CD4-positive, alpha-beta T cell treated with Interleukin-2 at 100 ng/mL for 4 hours (primary cell): ENCODE measurements around the gene TDRD7.

Experiments used
- DNase-seq: peaks from one replicate; pipeline ENCODE4 v3.0.0-alpha.2; 2020; ENCODE audit warnings: low spot score

Gene TDRD7

DNA sequence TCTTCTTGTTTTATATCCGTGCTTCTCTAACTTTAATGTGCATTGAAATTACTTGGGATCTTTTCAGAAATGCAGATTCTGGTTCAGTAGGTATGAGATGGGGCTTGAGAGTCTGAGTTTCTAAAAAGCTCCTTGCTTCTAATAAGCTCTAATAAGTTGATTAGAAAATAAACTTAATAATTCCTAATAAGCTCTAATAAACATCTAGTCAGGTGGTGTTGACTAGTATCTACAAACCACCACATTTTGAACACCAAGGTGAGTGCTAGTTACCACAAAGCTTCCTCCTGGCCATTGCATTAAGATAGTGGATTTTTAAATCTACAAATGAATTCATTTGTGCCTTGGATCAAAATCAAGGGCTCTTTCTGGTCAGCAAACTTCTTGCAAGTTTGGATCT lies 94.9 kb downstream of the TDRD7 start:
- DNase-seq, result no peak

DNA sequence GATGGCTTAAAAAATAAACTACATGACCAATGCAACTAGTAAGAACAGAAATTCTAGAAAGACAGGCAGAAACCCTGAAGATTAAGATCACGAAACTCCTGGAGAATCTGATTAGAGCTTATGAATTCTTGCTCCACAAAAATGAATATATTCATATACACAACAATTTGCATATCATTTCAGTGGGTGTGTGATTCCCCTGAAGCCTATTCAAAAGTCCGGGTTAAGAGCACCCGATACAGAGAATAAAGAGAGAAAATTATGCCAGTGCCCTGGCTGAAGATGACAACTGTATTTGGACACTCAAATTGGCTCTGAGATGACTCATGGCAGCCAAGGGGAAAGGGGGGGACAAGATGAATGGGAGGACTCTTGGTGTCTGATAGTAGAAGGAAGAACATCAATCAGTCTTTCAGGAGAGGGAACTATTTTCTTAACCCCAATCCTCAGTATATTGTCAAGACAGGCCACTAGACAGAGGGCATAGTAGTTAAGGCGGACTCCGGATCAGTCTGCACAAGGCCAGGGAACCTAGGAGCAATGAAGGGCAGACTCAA lies 95.6 kb downstream of the TDRD7 start:
- no peak for DNase-seq

DNA sequence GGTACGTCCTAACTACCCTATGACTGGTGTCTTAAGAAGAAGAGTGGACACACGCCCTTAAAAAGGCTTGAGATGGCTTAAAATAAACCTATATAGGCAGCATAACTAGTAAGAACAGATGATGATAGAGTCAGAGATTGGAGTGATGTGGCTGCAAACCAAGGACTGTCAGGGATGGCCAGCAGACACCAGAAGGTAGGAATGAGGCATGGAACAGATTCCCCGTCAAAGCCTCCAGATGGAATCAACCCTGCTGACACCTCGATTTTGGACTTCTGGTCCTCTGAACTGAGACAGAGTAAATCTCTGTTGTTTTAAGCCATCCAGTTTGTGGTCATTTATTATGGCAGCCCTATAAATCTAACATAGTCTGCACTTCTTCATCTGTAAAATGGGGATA lies 97.0 kb downstream of the TDRD7 start:
- DNase-seq, result no peak

DNA sequence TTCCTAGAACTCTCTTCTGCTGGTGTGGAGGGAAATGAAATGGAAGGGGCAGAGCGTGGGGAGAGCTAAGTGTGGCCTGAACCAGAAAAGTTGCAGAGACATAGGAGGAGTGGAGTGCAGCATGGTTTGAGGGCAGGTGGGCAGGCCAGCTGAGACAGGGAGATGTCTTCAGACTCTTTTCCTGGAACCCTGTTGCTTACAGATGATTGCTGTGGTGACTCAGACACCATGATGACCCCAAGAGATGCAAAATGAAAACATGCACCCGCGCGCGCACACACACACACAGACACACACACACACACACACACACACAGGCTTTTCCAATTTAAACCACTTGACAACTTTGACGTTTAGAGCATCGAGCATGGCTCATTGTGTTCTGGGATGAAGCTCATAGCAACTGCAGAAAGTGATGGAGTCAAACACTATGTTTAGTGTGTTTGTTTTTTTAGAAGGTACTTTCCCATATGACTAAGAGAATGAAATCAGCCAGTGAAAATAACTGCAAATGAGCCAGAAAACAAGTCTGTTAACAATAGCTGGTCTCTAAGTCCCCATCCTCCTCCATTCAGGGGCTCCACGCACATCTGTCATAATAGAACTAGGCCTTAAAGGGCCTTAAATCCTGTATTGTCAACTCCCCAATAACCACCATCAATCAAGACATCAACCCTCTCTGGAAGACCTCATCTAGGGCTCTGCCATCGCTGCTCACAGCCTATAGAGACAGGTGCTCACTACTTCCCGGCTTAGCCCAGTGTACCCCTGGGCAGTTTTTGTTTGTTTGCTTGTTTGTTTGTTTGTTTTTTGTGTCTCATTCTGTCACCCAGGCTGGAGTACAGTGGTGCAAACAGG lies 99.1 kb downstream of the TDRD7 start:
- no peak for DNase-seq

DNA sequence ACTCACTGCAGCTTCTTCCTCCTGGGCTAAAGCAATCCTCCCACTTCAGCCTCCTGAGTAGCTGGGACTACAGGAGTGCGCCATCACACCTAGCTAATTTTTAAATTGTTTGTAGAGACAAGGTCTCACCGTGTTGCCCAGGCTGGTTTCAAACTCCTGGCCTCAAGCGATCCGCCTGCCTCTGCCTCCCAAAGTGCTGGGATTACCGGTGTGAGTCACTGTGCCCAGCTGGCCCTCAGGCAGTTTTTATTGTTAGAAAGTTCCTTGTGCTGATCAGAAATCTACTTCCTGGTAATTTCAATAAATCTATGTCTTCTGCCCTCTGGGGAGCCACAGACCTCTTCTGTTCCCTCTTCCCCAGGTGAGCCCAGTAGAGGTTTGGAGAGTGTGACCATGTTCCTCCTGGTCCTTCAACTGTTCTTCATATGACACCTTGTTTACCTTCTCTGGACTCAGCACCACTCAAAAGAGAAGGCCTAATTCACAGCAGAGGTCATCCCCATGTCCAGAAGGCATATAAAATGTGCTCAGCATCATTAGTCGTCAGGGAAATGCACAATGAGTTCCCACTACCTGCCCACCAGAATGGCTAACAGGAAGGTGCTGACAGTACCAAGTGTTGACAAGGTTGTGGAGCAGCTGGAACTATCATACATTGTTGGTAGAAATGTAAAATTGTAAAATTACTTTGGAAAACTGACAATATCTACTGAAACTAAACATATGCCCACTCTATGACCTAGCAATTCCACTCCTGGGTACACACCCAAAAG lies 99.9 kb downstream of the TDRD7 start:
- DNase-seq, result no peak

DNA sequence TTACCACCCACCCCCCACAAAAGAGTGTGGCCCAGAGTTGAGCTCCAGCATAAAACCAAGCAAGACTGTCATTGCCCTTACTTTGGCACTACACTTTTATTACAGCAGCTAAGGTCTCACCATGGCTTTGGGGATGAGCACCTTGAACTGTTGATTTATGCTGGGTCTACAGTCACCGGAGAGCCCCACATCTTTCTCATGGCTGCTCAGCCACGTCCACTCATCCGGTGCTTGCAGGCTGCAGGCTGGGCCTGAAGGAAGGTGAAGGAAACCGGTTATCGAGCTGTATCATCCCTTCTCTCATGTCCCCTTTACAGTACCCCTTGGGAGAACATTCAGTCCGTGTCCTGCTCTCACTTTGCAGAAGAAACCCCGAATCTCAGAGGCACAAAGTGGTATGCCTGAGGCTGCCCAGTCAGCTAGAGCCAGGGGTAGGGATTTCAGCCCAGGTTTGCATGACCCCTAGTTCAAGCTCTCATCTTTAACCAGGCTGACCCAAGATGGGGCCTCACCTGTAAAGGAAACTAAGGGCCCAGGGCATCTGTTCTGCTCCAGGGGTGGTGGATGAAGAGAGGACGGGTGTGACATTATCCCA lies 101.2 kb downstream of the TDRD7 start:
- DNase-seq, result no peak

DNA sequence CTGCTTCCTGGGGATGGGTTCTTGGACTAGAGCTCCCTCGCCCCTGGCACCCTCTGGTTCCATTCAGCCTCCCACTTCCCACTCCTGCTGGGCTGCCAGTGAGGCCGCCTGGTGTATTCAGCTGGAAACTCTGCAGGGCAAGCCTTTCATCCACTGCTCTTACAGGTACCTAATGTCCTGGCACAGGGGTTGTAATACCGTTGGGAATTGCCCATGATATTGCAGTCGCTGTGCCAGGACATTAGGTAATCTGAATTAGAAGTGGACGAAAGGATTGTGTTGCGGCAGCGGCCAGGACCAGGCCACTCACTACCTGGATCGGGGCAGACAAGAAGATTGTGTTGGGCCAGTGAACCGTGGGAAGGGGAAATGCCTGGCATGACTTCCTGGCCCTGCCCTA lies 102.6 kb downstream of the TDRD7 start:
- DNase-seq, result no peak

DNA sequence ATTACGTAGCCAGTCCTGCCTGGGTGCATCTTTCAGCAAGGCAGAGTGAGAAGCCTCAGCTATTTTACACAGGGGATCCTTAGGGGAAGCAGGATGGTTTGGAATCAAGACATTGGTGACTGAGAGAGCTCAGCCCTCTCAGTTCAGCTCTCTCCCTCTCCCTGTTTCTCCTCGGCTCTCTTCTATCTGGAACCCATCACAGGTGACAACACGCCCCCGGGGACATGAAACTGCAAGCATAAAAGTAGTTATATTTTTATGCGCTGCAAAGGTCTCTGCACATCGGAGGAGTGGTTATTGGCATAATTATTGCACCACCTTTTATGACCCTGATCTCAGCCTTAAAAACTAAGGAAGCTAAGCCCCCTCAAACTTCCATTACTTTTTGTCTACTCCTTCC lies 103.8 kb downstream of the TDRD7 start:
- DNase-seq, result no peak

DNA sequence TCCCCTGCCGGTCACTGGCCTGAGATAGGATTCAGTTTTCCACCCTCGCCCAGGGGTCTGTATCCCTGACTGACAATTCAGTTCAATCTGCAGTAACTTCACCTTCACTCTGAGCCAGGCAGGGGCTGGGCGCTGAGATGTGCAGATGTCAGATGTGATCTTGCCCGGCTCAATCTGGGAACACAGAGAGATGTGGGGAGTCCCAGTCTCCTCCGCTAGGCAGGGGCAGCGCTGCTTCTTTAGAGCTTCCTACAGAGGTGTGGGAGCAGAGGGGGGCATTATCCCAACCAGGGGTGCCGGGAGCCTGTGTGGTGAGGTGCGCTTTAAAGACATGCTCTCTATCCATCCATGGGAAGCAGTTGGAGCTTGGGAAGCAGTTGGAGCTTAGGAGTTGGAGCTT lies 104.2 kb downstream of the TDRD7 start:
- DNase-seq, result no peak

DNA sequence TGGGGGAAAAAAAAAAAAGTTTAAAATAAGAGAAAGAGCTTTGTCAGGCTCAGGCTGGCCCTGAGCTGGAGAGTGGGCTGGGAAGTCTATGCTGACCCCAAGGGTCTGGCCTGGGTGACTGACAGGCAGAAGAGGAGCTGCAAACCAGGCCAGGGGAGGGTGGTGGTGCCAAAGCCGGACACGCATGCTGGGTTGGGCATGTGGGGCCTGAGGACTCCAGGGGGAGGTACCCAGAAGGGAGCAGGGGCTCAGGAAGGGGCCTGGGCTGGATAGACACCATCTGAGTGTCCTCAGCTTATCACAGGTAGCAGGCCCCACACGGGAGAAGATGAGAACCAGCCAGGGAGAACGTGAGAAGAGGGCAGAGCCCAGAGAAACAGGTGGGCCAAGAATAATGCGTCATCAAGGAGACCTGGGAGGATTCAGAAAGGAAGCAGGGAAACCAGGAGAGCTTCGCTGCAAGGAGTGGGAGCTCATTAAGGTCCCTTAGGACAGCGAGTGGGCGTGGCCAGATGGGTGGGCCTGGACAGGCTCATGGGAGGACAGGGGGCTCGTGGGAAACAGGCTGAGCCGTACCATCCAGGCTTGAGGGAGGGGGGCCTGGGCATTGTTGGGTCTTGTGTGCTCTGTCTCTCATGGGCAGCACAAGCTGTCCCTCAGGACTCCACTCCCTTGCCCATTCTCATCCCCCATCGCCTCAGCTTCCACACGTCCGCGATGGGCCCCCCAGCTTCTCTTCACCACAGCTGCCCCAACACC lies 105.6 kb downstream of the TDRD7 start:
- no peak for DNase-seq

DNA sequence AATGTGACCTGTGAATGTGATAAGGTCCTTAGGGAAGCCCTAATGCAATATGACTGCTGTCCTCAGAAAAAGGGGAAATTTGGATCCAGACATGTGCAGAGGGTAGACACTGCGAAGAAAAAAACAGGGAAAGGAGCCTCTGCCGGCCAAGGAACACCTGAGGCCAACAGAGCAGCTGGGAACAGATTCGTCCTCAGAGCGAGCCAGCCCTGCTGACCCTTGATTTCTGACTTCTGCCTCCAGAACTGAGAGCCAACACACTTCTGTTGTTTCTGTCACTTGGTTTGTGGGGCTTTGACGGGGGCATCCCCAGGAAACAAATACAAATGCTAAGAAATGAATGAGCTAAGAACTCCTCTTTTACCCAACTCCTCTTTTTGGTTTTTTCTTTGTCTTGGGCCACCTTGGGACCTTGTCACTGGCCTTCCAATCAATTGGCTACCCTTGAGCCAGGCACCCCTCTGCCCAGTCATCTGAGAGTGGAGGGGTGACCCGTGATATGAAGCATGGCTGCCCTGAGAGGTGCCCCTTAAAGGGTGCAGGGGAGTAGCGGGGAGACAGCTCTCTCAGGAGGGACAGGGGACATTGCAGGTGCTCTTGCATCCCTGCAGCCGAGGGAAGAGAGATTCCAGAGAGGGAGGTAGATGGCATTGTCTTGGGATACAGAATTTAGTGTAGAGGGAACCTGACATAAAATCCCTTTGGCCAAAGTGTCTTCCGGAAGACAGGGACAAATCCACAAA lies 106.4 kb downstream of the TDRD7 start:
- no peak for DNase-seq

DNA sequence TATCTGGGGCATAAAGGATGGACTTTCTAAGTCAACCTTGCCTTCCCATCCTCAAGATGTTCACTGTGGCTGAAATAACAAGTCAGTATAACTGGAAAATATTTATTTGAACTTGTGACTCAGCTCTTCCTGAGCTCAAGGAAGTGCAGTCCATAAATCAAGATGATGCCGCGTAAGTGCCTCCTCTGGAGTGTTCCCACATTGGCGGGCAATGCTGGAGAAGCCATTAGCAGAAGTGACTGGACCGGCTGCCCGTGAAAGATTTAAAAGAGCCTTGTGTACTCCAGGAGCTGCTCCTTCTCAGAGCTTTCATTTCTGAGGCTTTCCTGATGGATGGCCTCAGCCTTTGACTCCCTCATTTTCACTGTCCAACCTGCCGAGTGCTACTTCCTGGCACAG lies 107.0 kb downstream of the TDRD7 start:
- DNase-seq, result no peak

DNA sequence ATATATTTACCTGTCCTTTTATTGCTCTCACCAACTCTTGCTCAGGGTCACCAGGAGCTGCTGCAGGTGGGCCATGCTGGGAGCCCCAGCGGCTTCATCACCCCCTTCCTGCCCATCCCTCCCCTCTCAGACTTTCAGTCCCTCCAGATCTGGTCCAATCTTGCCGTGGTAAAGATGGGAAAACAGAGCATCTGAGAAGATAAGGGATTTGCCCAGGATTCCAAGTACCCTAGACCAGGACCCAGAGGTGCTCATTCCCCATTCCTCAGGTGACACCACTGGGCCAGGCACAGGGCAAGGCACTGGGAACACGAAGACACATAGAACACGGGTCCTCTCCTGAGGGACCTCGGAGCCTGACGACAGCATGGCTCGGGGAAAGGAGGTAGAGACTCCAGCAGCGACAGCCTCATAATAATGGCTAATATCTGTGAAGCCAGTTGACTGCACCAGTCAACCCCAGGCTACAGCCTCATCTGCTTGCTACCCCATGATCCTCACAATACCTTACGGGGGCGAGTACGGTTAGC lies 107.6 kb downstream of the TDRD7 start:
- DNase-seq, result no peak

DNA sequence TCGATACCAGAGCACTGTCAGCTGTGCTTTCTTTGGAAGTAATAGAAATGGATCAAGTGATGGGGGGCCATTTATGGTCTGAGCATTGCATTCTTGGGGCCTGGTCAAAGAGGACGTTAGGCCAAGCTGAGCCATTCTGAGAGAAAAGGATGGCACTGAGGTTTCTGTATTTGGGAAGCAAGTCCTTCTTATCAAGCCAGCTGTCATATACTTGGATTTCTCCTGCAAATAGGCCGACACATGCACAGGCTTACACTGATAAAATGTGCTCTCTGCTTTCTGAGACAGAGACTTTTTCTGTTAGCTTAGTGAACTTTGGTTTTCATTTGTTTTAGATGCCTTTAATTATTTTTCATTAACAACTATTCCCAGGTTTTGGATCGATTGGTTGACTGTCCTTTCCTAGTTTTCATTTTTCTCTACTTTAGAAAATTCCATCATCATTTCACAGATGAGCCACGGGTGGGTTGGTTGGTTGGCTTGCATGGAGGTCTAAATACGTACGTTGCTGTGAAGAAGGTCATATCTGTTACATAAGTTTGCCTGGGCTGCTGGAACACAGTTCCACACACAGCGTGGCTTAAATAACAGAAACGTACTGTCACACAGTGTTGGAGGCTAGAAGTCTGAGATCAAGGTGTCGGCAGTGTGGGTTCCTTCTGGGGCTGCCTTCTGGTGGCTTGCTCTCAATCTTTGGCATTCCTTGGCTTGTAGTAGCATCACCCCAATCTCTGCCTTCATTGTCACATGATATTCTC lies 109.9 kb downstream of the TDRD7 start:
- no peak for DNase-seq

DNA sequence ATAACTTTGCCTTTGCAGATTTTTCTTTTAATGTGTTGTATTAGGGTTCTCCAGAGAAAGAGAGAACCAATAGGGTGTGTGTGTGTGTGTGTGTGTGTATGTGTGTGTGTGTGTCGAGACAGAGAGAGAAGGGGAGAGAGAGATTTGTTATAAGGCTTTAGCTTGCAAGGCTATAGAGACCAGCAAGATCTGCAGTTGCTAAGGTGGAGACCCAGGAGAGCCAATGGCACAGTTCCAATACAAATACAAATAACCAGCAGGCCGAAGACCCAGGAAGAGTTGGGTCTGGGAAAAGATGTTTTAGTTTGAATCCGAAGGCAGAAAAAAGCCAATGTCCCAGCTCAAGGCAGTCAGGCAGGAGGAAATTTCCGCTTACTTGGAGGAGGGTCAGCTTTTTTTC lies 112.5 kb downstream of the TDRD7 start:
- DNase-seq, result no peak

DNA sequence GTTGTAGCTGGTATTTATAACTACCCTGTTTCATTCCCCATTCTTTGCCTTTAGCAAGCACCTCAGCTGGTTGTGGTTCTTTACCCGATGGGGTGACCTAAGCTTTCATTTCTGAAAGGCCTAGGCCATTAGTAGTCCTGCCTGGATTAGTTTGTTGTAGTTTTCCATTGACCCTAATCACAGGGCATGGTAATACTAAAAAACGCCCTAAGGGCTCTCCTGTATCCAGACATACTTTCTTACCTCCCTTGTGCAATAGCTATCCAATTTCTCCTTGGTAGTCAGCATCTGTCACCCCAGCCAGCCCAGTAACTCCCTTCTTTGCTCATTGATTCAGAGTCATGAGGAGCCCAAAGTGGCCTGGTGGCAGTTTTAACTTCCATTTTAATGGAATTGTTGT lies 113.6 kb downstream of the TDRD7 start:
- DNase-seq, result no peak

DNA sequence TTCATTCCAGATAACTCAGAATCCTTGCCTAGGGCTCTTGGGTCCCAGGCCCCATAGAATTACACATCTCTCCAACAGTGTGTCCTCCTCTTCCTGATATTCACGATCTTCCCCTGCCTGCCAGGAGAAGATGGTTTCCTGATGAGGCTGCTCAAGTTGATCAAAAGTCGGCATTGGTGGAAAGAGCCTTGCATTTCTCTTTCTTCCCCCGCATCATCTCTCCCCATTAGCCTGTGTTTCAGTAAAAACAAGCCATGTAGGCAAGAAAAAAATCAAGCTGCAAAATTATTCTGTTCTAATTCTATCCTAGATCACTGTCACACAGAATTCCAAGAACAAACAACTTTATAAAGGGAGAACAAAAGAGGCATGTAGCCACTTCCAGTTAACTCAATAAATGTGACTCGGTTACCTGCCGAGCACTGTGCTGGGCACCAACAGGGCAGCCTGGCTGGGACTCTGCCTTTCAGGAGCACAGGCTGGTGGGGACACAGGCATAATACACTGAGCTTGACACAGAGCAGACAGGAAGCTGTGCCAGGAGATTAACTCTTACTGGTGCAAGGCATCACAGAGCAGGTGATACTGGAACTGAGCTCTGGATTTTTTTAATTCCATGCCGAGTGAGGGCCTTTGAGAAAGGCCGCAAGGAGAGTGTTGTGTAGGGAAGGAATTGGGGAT lies 115.1 kb downstream of the TDRD7 start:
- no peak for DNase-seq

DNA sequence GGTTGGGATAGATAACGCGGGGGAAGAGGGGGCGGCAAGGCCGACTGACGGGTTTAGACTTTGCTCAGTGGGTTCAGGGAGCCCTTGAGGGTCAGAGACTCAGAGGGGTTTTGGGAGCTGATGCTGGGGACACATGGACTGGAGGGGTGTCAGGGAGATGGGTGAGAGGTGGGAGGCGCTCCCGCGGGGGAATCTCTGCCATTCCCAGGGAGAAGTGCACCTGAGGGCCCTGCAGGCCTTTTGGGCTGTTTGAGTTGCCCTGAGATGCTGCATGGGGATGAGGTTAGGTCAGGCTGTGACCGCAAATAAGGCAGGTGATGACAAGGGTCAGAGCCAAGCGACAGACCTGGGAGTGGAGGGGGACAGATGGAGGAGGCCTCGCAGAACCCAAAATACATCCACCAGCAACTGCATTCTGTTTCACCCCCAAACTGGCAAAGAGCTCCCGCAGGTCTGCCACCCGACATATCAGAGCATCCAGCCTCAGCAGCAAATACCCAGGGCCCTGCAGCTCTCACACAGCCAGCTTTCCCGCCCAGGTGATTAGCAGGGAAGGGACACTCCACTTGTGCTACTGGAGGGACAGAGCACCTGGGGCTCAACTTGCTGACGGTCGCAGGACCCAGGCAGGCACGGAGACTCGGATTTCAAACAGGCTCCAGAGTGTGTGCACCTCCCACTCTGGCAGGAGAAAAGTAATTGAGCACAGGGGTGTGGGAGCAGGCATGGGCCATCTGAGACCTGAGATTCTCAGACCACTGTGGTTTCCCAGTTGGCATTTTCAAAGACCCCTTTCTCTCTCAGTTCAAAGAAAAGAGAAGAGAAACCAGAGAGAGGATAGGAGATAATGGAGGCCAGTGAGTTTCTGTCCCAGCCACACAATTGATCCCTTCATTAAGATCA lies 116.0 kb downstream of the TDRD7 start:
- no peak for DNase-seq
